ENCODE data around the gene EXOC4.

DNA sequence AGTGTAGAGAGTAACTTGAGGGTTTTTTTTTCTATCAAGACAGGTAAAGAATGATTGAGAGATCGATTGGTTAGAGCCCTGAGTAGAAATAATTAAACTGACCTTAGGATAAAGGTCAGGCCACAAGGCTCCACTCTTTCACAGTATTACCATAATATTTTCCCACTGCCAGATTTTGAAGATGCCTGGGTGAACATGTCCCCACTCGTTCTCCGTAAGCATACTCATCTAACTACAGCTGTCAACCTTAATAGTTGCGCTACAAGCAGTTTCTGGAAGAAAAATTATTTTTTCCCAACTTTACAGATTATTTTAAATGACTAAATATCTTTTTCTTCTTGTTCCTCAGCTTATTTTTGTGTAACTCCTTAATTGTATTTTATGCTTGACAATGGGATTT is 671.1 kb downstream of the EXOC4 start:
- TF ChIP-seq, protein P1, sequence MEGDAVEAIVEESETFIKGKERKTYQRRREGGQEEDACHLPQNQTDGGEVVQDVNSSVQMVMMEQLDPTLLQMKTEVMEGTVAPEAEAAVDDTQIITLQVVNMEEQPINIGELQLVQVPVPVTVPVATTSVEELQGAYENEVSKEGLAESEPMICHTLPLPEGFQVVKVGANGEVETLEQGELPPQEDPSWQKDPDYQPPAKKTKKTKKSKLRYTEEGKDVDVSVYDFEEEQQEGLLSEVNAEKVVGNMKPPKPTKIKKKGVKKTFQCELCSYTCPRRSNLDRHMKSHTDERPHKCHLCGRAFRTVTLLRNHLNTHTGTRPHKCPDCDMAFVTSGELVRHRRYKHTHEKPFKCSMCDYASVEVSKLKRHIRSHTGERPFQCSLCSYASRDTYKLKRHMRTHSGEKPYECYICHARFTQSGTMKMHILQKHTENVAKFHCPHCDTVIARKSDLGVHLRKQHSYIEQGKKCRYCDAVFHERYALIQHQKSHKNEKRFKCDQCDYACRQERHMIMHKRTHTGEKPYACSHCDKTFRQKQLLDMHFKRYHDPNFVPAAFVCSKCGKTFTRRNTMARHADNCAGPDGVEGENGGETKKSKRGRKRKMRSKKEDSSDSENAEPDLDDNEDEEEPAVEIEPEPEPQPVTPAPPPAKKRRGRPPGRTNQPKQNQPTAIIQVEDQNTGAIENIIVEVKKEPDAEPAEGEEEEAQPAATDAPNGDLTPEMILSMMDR (IDR thresholded peaks at IDR 0.05; ENCODE audit: low read depth, low read length, poor library complexity, severe bottlenecking), result no peak
- TF ChIP-seq EZH2phosphoT487 (IDR thresholded peaks at IDR 0.05; ENCODE audit: borderline replicate concordance, low read length), result no peak

Measured in DOHH2 (cell line).